Fibroblast of skin of left quadriceps (primary cell): ENCODE data around the gene SUCLG2.

ENCODE experiments used
- DNase-seq, 2 experiments: peaks; one replicate each; pipeline ENCODE4 v3.0.0-alpha.2; 2013; ENCODE audit warnings: low read depth in 2 of 2

The SUCLG2 gene

GRCh38 chr3:67515778-67516177, 138.6 kb downstream of the SUCLG2 start:
- DNase-seq, result no peak

- no peak for DNase-seq
Measured at GRCh38 chr3:67509471-67510075, 144.8 kb downstream of the SUCLG2 start.

DNA sequence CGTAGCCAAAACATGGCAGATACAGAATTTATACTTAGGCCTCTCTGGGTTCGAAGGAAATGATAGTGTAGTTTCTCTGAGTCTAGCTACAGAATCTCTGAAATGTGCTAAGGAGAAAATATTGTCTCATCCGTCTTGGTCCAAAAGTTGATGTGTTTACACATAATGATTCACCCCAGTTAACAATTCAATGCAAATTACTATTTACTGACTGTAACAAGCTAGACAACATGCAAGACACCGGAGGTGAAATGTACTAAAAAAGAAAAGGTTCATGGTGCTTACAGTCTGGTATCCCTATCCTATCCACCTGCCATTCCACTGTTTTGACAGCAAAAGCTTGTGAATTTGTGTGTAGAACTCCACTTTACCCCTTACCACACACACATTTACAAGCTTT, 146.8 kb downstream of the SUCLG2 start:
- no peak for DNase-seq

DNA sequence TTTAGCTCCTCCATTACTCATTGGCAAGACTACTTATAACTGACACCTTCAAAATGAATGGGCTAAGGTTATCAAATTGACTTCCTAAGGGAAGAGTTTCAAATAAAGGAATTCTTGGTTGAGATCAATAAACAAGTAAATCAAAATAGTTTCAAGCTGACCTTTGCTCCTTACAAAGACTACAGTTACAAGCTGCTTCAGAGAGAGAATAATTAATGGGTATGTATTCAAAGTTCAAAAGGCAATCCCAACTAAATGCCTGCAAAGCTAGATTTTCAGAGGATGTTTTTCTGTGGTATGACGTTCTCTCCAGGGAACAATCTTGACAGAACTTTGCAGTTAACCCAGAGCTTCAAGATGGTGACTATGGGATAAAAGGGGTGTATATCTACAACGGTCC, 153.7 kb downstream of the SUCLG2 start:
- no peak for DNase-seq

GRCh38 chr3:67497746-67498145, 156.7 kb downstream of the SUCLG2 start:
- DNase-seq, result peak; percentile 54 to 60

GRCh38 chr3:67495751-67496150, 158.7 kb downstream of the SUCLG2 start:
- peak in 1 of 2 experiments; percentile 6 for DNase-seq

GRCh38 chr3:67493808-67494207, 160.6 kb downstream of the SUCLG2 start:
- no peak for DNase-seq

- no peak for DNase-seq
Measured at GRCh38 chr3:67490658-67491057, 163.8 kb downstream of the SUCLG2 start.

DNA sequence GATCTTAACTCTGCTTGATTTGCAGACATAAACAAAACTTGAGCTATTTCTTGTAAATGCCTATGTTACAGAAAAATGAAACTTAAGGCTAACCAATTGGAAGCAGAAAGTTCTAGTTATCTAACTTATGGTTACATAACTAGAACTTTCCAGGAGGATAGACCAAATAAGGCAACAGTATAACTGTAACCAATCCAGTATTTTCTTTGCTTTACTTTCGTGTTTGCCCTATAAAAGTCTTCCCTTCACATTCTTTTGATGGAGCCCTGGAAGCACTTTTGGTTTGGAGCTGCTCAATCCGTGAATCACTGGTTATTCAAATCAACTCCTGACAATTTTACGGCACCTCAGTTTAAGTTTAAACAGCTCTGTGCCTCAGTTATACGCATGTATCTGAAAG, 164.6 kb downstream of the SUCLG2 start:
- DNase-seq, result peak in 1 of 2 experiments; percentile 21

DNA sequence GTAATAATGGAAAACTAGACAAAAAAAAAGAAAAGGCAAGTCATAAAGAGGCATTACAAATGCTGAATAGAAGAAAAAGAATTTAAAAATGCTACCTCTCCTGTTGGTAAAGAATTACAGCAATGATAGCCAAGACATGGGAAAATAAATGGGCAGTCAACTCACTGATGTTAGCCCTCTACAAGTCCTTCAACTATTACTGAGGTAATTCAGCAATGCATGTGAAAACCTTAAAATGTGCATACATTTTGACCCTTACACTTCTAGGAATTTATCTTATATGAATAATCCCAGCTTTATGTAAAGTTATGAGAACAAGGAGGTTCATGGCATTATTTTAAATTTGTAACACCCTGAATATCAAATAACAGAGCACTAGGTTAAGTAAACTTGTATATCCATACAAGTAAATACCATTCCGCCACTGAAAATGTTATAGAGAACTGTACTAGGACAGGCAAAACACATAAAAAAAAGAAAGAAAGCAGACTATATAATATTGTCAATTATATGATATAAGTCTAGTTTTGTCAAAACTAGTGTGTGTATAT, 166.8 kb downstream of the SUCLG2 start:
- DNase-seq, result no peak

DNA sequence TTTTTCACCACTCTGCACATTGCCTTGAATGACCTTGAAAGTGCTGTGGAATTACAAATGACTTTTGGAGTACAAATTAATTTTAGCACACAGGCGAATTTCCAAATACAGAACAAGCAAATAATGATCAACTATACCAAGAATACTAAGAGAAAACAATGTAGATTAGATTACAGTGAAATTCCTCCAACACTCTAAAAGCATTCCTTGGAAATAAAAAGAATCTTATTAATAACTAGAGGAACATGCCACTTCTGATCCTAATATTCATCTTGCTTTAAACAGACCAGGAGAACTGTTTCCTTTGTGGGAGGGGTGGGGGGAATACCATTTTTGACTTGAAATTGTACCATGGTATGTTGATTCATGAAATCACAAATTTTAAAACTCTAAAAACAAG, 167.5 kb downstream of the SUCLG2 start:
- no peak for DNase-seq

DNA sequence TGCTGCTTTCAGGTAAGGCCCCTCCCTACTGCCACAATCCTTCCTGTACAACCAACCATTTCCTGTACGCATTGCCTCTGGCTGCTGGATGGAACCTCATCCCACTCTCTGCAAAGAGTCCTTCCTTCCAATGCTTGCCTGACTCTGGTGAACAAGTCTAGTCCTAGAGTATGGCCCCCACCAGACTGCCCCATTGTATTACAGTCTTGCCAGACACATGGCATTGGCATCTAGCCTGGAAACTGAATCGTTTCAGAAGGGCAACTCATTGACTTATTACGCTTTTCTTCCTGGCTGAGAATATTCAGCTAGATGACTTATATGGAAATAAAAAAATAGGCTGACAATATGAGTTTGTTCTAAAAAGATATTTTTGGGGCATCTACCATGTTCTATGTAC, 170.3 kb downstream of the SUCLG2 start:
- no peak for DNase-seq

DNA sequence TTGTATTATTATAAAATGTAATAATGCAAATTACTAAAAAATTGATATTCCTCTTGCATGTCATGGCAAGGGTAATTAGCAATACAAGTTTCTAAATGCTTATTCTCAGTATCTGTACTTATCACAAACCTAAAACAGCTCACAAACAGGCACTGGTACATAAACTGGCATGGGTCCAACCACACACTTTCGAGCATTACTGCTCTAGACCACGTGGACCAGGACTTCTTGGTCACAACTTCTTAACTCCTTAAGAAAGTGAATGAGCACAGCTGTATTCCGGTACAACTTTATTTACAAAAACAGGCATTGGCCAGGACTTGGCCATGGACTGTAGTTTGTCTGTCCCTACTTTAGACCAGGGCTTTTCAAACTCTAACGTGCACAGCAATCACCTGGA, 173.3 kb downstream of the SUCLG2 start:
- no peak for DNase-seq

- DNase-seq, result no peak
Measured at GRCh38 chr3:67478423-67478822, 176.0 kb downstream of the SUCLG2 start.

GRCh38 chr3:67474311-67474710, 180.1 kb downstream of the SUCLG2 start:
- no peak for DNase-seq

GRCh38 chr3:67472674-67473201, 181.7 kb downstream of the SUCLG2 start:
- no peak for DNase-seq

DNA sequence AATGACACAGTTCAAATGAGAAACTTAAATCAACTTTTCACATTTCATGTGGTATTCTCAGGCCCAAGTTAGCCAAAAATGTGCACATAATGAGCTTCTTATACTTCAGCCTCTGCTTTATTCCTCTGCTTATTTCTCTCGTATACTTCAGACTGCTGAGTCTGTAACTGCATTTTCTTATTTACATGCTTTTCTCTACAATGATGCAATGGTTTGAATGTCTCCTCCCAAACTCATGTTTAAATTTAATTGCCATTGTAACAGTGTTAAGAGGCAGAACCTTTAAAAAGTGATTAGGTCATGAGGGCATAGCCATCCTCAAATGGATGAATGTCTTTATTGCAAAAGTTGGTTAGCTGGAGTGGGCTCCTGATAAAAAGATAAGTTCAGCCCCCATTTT, 184.2 kb downstream of the SUCLG2 start:
- no peak for DNase-seq

DNA sequence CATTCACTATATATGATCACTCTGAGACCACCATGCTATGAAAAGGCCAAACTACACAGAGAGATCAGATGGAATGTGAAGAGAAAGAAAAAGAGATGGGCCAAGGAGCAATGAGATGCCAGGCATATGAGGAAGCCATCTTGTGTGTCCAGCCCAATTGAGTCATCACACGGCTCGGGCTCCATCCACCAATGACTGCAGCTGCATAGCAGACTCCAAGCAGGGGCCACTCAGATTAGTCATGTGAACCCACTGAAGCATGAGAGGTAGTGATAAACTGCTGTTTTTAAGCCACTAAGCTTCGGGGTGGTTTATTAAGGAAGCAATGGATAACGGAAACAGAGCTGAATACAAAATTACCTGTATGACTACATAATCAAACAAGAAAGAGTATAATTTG, 185.9 kb downstream of the SUCLG2 start:
- DNase-seq, result no peak

DNA sequence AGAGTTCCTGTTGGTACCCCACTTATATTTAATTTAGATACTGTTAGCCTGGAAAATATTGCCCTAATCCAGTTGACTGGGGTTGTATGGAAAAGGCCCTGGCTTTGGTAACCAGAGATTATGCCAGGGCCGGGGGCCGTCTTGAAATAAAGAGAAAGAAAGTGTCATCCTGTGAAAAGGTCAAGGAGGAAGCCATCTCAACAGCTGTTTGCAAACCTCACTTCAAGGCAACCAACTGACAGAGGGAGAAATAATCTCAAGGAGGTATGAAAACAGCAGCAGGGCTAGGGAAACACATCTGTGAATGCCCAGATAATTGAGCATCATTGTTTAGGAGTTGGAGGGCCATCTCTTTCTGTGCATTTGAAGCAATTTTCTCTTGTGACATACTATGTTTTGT, 190.8 kb downstream of the SUCLG2 start:
- no peak for DNase-seq

GRCh38 chr3:67462187-67462586, 192.2 kb downstream of the SUCLG2 start:
- DNase-seq, result no peak

DNA sequence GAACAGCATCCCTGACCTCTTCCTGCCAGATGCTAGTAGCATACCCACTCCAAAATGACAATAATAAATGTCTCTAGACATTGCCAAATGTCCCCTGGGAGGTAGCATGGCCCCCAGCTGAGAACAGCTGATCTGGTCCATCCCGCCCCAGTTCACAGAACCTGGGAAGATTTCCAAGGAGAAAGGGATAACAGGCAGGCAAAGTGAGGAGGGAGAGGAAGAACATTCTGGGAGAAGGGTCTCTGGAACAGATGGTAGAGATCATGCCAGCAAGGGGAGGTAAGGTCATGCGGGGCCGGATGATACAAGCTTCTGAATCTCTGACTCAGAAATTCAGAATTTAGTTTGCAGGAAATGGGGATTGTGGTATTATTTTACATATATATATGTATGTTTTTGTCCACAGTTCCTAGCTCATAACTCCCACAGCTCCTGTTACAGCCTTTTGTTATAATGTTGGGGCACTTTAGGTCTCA, 192.7 kb downstream of the SUCLG2 start:
- DNase-seq, result peak; percentile 57 to 67

DNA sequence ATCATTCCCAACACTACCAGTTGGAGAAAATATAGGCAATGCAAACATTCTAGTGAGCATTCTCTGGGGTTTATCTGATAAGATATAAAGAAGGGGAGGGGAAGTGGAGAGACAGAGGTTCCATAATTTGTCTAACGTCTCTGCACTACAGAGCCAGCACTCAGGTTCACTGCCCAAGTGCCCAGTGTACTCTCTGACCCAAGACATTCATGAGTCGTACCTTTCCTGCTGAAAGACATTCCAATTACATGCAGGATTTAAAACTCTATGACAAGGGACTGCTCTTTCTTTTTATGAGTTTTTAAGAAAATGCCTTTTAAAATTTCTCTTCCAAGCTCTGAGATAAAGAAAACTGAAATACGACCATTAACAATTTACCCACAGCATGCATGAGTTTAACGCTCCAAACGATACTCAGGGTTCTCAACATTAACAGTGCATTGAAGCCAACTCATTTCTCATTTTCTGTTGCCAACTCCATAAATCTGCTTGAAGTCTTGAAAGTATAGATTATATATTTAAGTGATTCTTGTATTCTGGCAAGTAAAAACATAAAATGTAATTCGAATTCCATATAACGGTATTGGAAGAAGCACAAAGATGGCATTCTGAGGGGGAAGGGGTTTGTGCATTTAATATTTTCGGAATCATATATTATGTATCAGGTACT, 193.4 kb downstream of the SUCLG2 start:
- no peak for DNase-seq

DNA sequence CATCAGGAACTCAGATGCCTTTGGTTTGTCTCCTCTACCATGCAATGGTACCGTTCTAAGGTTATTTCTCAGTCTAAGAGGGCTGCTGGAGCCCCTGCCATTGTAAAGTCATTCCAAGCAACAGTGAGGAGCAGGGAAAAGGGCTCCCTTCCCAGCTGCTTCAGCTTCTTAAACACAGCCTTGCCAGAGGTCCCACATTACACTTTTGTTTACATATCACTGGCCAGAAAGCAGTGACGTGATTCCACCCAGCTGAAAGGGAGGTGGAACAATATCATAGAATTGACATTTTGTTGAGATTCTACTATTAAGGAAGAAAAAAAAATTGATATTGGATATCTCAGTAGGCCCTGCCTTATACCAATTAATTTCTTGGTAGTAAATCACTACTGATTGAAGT, 194.6 kb downstream of the SUCLG2 start:
- no peak for DNase-seq
